Liver (tissue), 3 donors: ENCODE results near the gene PLXND1.

ENCODE experiments used
- ATF3 ChIP-seq: IDR thresholded peaks from 2 replicates; pipeline ENCODE4 v1.6.1; 2016; ENCODE audit warnings: antibody characterized with exemption
- CTCF ChIP-seq: fragments of 150-350 bp; IDR thresholded peaks from 2 replicates; pipeline ENCODE4 v1.5.1; 2017; ENCODE audit warnings: improper control_type of control experiment, low read depth, low read length; ENCODE audit not compliant: missing input control
- EGR1 ChIP-seq, 2 donors: IDR thresholded peaks; 2 replicates each; pipeline ENCODE4 v1.6.1; 2016 to 2018; ENCODE audit warnings: antibody characterized with exemption in 2 of 2, low read depth in 2 of 2
- RAD21 ChIP-seq, 2 donors: IDR thresholded peaks; 2 replicates each; pipeline ENCODE4 v1.6.1; 2016; ENCODE audit warnings: antibody characterized with exemption in 2 of 2, mild to moderate bottlenecking in 2 of 2
- SP1 ChIP-seq: IDR thresholded peaks from 2 replicates; pipeline ENCODE4 v1.6.1; 2018; ENCODE audit warnings: antibody characterized with exemption, mild to moderate bottlenecking
- YY1 ChIP-seq: IDR thresholded peaks from 2 replicates; pipeline ENCODE4 v1.6.1; 2016; ENCODE audit warnings: antibody characterized with exemption, mild to moderate bottlenecking
- TF ChIP-seq, protein P1 (sequence below): IDR thresholded peaks from 2 replicates; pipeline ENCODE4 v1.6.1; 2016; ENCODE audit warnings: antibody characterized with exemption
- donor health status: healthy.
- donor health status: healthy.

DNA sequence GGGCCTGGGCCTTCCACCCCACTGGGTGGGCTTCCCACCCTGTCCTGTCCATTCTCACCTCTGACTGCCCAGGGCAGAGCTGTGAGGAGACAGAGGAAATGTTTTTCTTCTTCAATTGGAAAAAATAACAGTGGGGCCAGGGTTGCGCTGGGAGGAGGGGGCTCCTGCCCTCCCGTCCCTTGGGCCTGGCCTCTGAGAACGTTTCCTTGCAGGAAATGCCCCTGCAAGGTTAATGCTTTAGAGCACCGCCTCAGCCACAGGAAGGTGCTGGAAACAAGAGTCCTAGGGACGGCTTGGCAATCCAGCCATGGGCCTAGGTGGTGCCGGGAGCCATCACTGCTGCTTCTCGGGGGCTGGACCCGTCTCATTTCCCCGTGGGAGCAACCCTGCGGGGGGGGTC, 3.8 kb upstream of the PLXND1 start:
- TF ChIP-seq ATF3, result no peak
- no peak for TF ChIP-seq SP1
- no peak for TF ChIP-seq RAD21 (IDR thresholded peaks at IDR 0.05)
- TF ChIP-seq CTCF, result no peak
- no peak for TF ChIP-seq EGR1 (IDR thresholded peaks at IDR 0.05; ENCODE audit: low read depth in 2 of 2)
- no peak for TF ChIP-seq YY1
- TF ChIP-seq, protein P1, sequence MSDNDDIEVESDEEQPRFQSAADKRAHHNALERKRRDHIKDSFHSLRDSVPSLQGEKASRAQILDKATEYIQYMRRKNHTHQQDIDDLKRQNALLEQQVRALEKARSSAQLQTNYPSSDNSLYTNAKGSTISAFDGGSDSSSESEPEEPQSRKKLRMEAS, result no peak
